ENCODE measurements around the gene NFKBIB.

The NFKBIB gene

DNA sequence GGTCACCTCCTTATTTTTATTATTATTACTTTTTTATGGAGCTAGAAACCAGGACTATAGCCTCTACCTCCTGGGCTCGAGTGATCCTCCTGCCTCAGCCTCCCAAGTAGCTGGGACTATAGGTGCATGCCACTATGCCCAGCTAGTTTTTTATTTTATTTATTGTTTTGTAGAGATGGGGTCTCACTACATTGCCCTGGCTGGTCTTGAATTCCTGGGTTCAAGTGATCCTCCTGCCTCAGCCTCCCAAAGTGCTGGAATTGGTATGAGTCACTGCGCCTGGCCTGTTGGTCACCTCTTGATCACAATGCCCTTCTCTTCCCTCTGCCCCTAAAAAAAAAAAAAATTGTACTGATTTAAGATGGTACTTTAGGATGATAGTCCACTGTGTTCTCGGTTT, 51.4 kb downstream of the NFKBIB start:
- H2AFZ ChIP-seq (ENCODE audit: low read depth, low read length): no peak overlapping the region
- no peak overlapping the region for H3K27ac ChIP-seq (ENCODE audit: low read length)
- no peaks in the 10 kb centered on the region for H3K27me3 ChIP-seq (ENCODE audit: low read depth, low read length)
- no peaks in the 10 kb centered on the region for H3K4me1 ChIP-seq (ENCODE audit: low read length)
- H3K9me3 ChIP-seq (ENCODE audit: insufficient read depth, low read length): no peaks in the 10 kb centered on the region
- peaks cover 11% of the 10 kb centered on the region for H4K20me1 ChIP-seq (ENCODE audit: insufficient read depth, low read length)
- H3K4me2 ChIP-seq (ENCODE audit: low read length): no peak overlapping the region
- no peak for TF ChIP-seq EZH2phosphoT487 (IDR thresholded peaks at IDR 0.05; ENCODE audit: low read depth)
- TF ChIP-seq, protein P1, sequence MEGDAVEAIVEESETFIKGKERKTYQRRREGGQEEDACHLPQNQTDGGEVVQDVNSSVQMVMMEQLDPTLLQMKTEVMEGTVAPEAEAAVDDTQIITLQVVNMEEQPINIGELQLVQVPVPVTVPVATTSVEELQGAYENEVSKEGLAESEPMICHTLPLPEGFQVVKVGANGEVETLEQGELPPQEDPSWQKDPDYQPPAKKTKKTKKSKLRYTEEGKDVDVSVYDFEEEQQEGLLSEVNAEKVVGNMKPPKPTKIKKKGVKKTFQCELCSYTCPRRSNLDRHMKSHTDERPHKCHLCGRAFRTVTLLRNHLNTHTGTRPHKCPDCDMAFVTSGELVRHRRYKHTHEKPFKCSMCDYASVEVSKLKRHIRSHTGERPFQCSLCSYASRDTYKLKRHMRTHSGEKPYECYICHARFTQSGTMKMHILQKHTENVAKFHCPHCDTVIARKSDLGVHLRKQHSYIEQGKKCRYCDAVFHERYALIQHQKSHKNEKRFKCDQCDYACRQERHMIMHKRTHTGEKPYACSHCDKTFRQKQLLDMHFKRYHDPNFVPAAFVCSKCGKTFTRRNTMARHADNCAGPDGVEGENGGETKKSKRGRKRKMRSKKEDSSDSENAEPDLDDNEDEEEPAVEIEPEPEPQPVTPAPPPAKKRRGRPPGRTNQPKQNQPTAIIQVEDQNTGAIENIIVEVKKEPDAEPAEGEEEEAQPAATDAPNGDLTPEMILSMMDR (IDR thresholded peaks at IDR 0.05; ENCODE audit: low read depth, low read length): no peak
- H3K79me2 ChIP-seq (ENCODE audit: low read length): no peaks in the 10 kb centered on the region; the same call in 1 of the 2 replicates
- peaks cover 55% of the 10 kb centered on the region for H3K36me3 ChIP-seq (replicated peaks; ENCODE audit: low read depth, low read length)
- H3K4me3 ChIP-seq (ENCODE audit: low read length): no peak overlapping the region
- no peak overlapping the region for H3K9ac ChIP-seq (ENCODE audit: low read length)

DNA sequence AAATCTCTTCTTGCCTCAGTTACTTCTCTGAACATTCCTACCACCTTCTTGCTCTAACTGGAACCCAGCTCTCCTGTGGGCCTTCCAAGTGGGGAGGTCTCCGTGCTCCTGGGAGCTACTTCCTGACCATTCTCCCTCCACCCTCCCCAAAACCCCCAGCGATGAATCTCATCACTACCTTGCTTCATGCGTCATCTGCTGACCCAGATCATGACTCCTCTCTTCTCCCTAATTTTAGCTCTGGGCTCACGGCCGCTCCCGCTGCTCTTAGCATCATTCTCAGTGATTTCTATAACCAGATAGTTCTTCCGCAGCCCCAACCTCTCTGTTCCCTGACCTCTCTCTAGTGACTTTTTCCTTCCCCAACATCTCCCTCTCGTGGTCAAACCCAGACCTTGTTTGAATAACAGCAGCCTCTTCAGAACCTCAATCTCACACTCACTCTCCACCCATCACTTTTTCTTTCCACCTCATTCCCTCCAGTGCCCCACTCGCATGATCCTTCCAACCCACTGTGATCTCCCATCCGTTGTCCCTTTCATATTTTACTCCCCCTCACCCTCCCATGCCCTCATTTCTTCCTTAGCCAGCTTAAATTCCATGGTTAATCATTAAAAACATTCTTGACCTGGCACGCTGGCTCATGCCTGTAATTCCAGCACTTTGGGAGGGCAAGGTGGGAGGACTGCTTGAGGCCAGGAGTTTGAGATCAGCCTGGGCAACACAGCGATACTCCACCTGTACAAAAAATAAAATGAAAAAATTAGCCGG, 52.8 kb downstream of the NFKBIB start:
- Histone ChIP-seq H4K20me1 (ENCODE audit: insufficient read depth, low read length) (peaks cover 11% of the 10 kb centered on the region), H3K9me3 (ENCODE audit: insufficient read depth, low read length) (no peaks in the 10 kb centered on the region), H3K79me2 (ENCODE audit: low read length) (peaks cover under 1% of the 10 kb centered on the region; the same call in 1 of the 2 replicates), H3K27me3 (ENCODE audit: low read depth, low read length) (no peaks in the 10 kb centered on the region), H3K4me3 (ENCODE audit: low read length) (no peak overlapping the region), H3K4me2 (ENCODE audit: low read length) (no peak overlapping the region), H3K9ac (ENCODE audit: low read length) (no peak overlapping the region), H3K4me1 (ENCODE audit: low read length) (no peaks in the 10 kb centered on the region), H3K27ac (ENCODE audit: low read length) (no peak overlapping the region), H2AFZ (ENCODE audit: low read depth, low read length) (no peak overlapping the region), H3K36me3 (replicated peaks; ENCODE audit: low read depth, low read length) (peaks cover 49% of the 10 kb centered on the region)
- no peak for TF ChIP-seq EZH2phosphoT487 (IDR thresholded peaks at IDR 0.05; ENCODE audit: low read depth)
- TF ChIP-seq, protein P1 (IDR thresholded peaks at IDR 0.05; ENCODE audit: low read depth, low read length): peak; percentile 40

DNA sequence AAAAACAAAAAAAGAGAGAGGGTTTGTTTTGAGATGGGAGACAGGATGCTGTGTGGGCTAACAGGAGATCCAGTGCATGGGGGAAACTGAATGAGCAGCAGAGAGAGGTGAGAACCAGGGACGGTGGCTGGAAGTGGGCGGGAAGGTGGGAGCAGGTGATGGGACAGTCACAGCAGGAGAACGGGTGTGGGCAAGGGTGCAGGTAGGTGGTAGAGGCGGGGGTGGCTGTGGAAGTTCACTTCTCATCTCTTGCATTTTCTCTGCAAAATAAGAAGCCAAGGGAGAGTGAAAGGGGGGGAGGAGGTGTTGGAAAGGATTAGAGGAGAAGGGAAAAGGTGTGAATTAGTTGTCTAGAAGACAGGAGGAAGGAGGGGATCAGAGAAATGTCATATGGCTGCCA, 53.9 kb downstream of the NFKBIB start:
- no peak overlapping the region for H3K9ac ChIP-seq (ENCODE audit: low read length)
- no peaks in the 10 kb centered on the region for H3K27me3 ChIP-seq (ENCODE audit: low read depth, low read length)
- TF ChIP-seq EZH2phosphoT487 (IDR thresholded peaks at IDR 0.05; ENCODE audit: low read depth): no peak
- TF ChIP-seq, protein P1 (IDR thresholded peaks at IDR 0.05; ENCODE audit: low read depth, low read length): no peak
- no peaks in the 10 kb centered on the region for H3K4me1 ChIP-seq (ENCODE audit: low read length)
- H3K27ac ChIP-seq (ENCODE audit: low read length): no peak overlapping the region
- H3K79me2 ChIP-seq (ENCODE audit: low read length): peaks cover 7% of the 10 kb centered on the region; the same call in 1 of the 2 replicates
- peaks cover 15% of the 10 kb centered on the region for H4K20me1 ChIP-seq (ENCODE audit: insufficient read depth, low read length)
- peaks cover 49% of the 10 kb centered on the region for H3K36me3 ChIP-seq (replicated peaks; ENCODE audit: low read depth, low read length)
- no peak overlapping the region for H3K4me2 ChIP-seq (ENCODE audit: low read length)
- H3K4me3 ChIP-seq (ENCODE audit: low read length): no peak overlapping the region
- H2AFZ ChIP-seq (ENCODE audit: low read depth, low read length): no peak overlapping the region
- no peaks in the 10 kb centered on the region for H3K9me3 ChIP-seq (ENCODE audit: insufficient read depth, low read length)

DNA sequence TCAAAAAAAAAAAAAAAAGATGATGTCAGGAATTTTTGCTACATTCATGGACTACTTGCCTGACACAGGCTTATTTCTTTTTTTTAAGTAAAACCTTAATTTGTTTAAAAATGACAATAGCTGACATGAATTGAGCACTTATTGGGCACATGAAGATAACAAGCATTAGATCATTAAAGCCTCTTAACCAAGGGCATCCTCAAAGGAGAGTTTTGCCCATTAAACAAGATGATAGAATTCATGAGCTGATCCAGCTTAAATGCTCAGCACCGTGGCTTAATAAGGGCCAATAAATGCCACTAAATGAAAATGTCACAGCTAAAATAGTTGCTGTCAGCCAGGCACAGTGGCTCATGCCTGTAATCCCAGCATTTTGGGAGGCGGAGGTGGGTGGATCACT, 56.5 kb downstream of the NFKBIB start:
- H3K27ac ChIP-seq (ENCODE audit: low read length): no peak overlapping the region
- peaks cover 15% of the 10 kb centered on the region for H4K20me1 ChIP-seq (ENCODE audit: insufficient read depth, low read length)
- H3K79me2 ChIP-seq (ENCODE audit: low read length): peaks cover 23% of the 10 kb centered on the region
- H2AFZ ChIP-seq (ENCODE audit: low read depth, low read length): no peak overlapping the region
- no peak overlapping the region for H3K9ac ChIP-seq (ENCODE audit: low read length)
- H3K36me3 ChIP-seq (replicated peaks; ENCODE audit: low read depth, low read length): peaks cover 52% of the 10 kb centered on the region
- TF ChIP-seq, protein P1 (IDR thresholded peaks at IDR 0.05; ENCODE audit: low read depth, low read length): no peak
- TF ChIP-seq EZH2phosphoT487 (IDR thresholded peaks at IDR 0.05; ENCODE audit: low read depth): no peak
- H3K4me3 ChIP-seq (ENCODE audit: low read length): no peak overlapping the region
- H3K9me3 ChIP-seq (ENCODE audit: insufficient read depth, low read length): no peaks in the 10 kb centered on the region
- H3K4me1 ChIP-seq (ENCODE audit: low read length): no peaks in the 10 kb centered on the region
- no peaks in the 10 kb centered on the region for H3K27me3 ChIP-seq (ENCODE audit: low read depth, low read length)
- no peak overlapping the region for H3K4me2 ChIP-seq (ENCODE audit: low read length)
